ENCODE measurements around the gene PLPPR3. TPM values are rescaled to one million over a fixed set of nuclear protein-coding genes. Genes with fewer than 3 reads are reported as not detected.

PLPPR3 gene
- total and polyA plus RNA-seq, 9 of the 15 experiments (the other 6 are each of a cell fraction or from before 2014, with no cell fraction given): 0.01 to 48.2 (median 8.6) TPM

GRCh38 chr19:862581-863314 lies 41.0 kb upstream of the PLPPR3 start (continued):
- TF ChIP-seq NKRF (IDR thresholded peaks at IDR 0.05; ENCODE audit: borderline replicate concordance) (peak; percentile 94), MTA3 (IDR thresholded peaks at IDR 0.05; ENCODE audit: borderline replicate concordance) (0 out of 2 replicates have a peak, but pooled peaks have one; percentile 60), ZBED1 (IDR thresholded peaks at IDR 0.05) (no peak), ZBTB49 (CRISPR knock-in tag; IDR thresholded peaks at IDR 0.05; ENCODE audit: borderline replicate concordance) (no peak), NEUROD1 (IDR thresholded peaks at IDR 0.05; ENCODE audit: borderline replicate concordance, low read depth, low read length, partially characterized antibody) (no peak), HES1 (IDR thresholded peaks at IDR 0.05; ENCODE audit: low read depth) (0 out of 2 replicates have a peak, but pooled peaks have one; percentile 17), FOXK2 (conservative IDR thresholded peaks at IDR 0.05 in 1 of 2, IDR thresholded peaks at IDR 0.05 in 1 of 2; ENCODE audit: low read depth in 2 of 2) (peak; percentile 49 to 73; a peak in 3 of 4 replicates), EP400 (IDR thresholded peaks at IDR 0.05) (peak; percentile 25; the same call in 1 of the 2 replicates), THRA (IDR thresholded peaks at IDR 0.05) (no peak), CAMTA2 (CRISPR knock-in tag; conservative IDR thresholded peaks at IDR 0.05) (no peak), RBFOX2 (IDR thresholded peaks at IDR 0.05; ENCODE audit: low read depth, low read length) (peak; percentile 71), ZNF143 (CRISPR knock-in tag; IDR thresholded peaks at IDR 0.05) (no peak), FOXP4 (CRISPR knock-in tag; IDR thresholded peaks at IDR 0.05; ENCODE audit: borderline replicate concordance) (0 out of 2 replicates have a peak, but pooled peaks have one; percentile 44), SAP30 (IDR thresholded peaks at IDR 0.05; ENCODE audit: borderline replicate concordance, insufficient read depth, low read depth, low read length, poor library complexity, severe bottlenecking) (peak; percentile 61), HMGN3 (IDR thresholded peaks at IDR 0.05; ENCODE audit: borderline replicate concordance, extremely low read depth, insufficient read length, low read depth, low read length) (peak; percentile 40), SIN3A (IDR thresholded peaks at IDR 0.05; ENCODE audit: borderline replicate concordance in 2 of 2, control insufficient read depth in 1 of 2, low read depth in 2 of 2, low read length in 2 of 2) (peak; percentile 25 to 50; a peak in 2 of 4 replicates), POLR2G (IDR thresholded peaks at IDR 0.05; ENCODE audit: low read depth, low read length) (peak; percentile 77)

Measured in K562 (cell line).